Measurements from ENCODE around the gene RET. TPM values are rescaled to one million over a fixed set of nuclear protein-coding genes. Genes with fewer than 3 reads are reported as not detected.

The RET gene
- total and polyA plus RNA-seq, 2 donors from 2014 or later = 1.1 to 3.1 TPM

GRCh38 chr10:43117777-43118583 is 41.1 kb downstream of the RET start:
- H3K9me3 ChIP-seq (ENCODE audit: control insufficient read depth in 2 of 3, insufficient read depth in 1 of 3, low read length in 3 of 3) = no peaks in the 10 kb centered on the region
- no peak for FAIRE-seq
- no peak overlapping the region for H3K4me3 ChIP-seq (ENCODE audit: low read length in 3 of 3)
- no peak overlapping the region for H3K9ac ChIP-seq (ENCODE audit: low read length in 3 of 3)
- H3K27ac ChIP-seq (ENCODE audit: low read depth in 2 of 2, low read length in 2 of 2) = no peak overlapping the region
- intact Hi-C loops (cut with DNase I) = no loop called here
- H3K36me3 ChIP-seq (ENCODE audit: control insufficient read depth in 2 of 3, insufficient read depth in 3 of 3, low read length in 3 of 3) = no peaks in the 10 kb centered on the region
- H3K27me3 ChIP-seq (ENCODE audit: control insufficient read depth, insufficient read depth, low read length) = no peaks in the 10 kb centered on the region
- DNase-seq = no peak
- no peaks in the 10 kb centered on the region for H3K4me1 ChIP-seq (ENCODE audit: control insufficient read depth in 2 of 3, insufficient read depth in 2 of 3, low read depth in 1 of 3, low read length in 3 of 3)
- TF ChIP-seq, protein P1, sequence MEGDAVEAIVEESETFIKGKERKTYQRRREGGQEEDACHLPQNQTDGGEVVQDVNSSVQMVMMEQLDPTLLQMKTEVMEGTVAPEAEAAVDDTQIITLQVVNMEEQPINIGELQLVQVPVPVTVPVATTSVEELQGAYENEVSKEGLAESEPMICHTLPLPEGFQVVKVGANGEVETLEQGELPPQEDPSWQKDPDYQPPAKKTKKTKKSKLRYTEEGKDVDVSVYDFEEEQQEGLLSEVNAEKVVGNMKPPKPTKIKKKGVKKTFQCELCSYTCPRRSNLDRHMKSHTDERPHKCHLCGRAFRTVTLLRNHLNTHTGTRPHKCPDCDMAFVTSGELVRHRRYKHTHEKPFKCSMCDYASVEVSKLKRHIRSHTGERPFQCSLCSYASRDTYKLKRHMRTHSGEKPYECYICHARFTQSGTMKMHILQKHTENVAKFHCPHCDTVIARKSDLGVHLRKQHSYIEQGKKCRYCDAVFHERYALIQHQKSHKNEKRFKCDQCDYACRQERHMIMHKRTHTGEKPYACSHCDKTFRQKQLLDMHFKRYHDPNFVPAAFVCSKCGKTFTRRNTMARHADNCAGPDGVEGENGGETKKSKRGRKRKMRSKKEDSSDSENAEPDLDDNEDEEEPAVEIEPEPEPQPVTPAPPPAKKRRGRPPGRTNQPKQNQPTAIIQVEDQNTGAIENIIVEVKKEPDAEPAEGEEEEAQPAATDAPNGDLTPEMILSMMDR (IDR thresholded peaks at IDR 0.05; ENCODE audit: borderline replicate concordance, extremely low read depth, insufficient read depth) = no peak

DNA sequence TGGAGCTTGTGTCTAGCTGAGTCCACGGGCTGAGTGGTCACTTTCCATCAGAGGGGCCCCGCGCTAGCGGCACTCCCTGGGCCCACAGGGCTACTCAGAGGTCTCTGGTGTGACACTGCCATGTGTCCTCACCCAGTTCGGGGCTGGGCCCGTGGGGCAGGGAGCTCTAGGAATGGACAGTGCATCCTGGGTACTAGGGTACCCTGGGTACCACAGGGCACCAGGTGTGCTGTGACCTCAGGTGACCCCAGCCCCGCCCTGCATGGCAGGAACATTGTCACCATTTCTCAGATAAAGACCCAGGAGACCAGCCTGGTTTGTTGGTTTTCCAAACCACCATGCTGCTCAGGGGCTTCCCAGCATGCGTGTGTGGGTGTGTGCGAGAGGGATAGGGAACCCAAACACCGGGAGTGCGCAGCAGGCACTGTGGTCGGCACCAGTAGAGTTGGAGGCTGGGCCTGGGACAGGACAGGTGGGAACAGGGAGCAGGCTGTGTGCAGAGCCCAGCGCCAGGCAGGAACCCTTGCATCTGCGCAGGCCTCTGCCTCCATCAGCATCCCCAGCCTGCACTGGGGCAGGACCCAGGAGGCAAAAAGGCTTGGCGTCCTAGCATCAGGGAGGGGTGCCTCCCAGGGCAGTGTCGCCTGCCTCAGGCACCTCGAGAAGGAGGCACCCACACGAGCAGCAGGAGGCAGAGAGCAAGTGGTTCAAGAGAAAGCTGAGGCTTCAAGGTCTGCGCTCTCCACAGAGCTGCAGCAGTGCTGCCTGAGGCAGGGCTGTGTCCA is 42.0 kb downstream of the RET start:
- no peak for FAIRE-seq
- TF ChIP-seq, protein P1 (IDR thresholded peaks at IDR 0.05; ENCODE audit: borderline replicate concordance, extremely low read depth, insufficient read depth) = no peak

GRCh38 chr10:43119416-43120115 is 42.7 kb downstream of the RET start:
- TF ChIP-seq, protein P1 (IDR thresholded peaks at IDR 0.05; ENCODE audit: borderline replicate concordance, extremely low read depth, insufficient read depth) = no peak
- H3K27me3 ChIP-seq (ENCODE audit: control insufficient read depth, insufficient read depth, low read length) = no peaks in the 10 kb centered on the region
- no peak overlapping the region for H3K27ac ChIP-seq (ENCODE audit: low read depth in 2 of 2, low read length in 2 of 2)
- H3K9me3 ChIP-seq (ENCODE audit: control insufficient read depth in 2 of 3, insufficient read depth in 1 of 3, low read length in 3 of 3) = no peaks in the 10 kb centered on the region
- no peak overlapping the region for H3K4me3 ChIP-seq (ENCODE audit: low read length in 3 of 3)
- H3K9ac ChIP-seq (ENCODE audit: low read length in 3 of 3) = no peak overlapping the region
- H3K4me1 ChIP-seq (ENCODE audit: control insufficient read depth in 2 of 3, insufficient read depth in 2 of 3, low read depth in 1 of 3, low read length in 3 of 3) = no peaks in the 10 kb centered on the region
- no peaks in the 10 kb centered on the region for H3K36me3 ChIP-seq (ENCODE audit: control insufficient read depth in 2 of 3, insufficient read depth in 3 of 3, low read length in 3 of 3)
- FAIRE-seq (no peak), DNase-seq (peak in 2 of 5 donors; percentile 40 to 73)
- intact Hi-C loops (cut with DNase I) = no loop called here

More for the DNA sequence above, 42.0 kb downstream of the RET start:
- H3K27ac ChIP-seq (ENCODE audit: low read depth in 2 of 2, low read length in 2 of 2) = no peak overlapping the region
- no peaks in the 10 kb centered on the region for H3K36me3 ChIP-seq (ENCODE audit: control insufficient read depth in 2 of 3, insufficient read depth in 3 of 3, low read length in 3 of 3)
- intact Hi-C loops (cut with DNase I) = no loop called here
- peak in 1 of 5 donors; percentile 59 for DNase-seq
- H3K4me1 ChIP-seq (ENCODE audit: control insufficient read depth in 2 of 3, insufficient read depth in 2 of 3, low read depth in 1 of 3, low read length in 3 of 3) = no peaks in the 10 kb centered on the region
- H3K4me3 ChIP-seq (ENCODE audit: low read length in 3 of 3) = no peak overlapping the region
- no peak overlapping the region for H3K9ac ChIP-seq (ENCODE audit: low read length in 3 of 3)
- no peaks in the 10 kb centered on the region for H3K27me3 ChIP-seq (ENCODE audit: control insufficient read depth, insufficient read depth, low read length)
- H3K9me3 ChIP-seq (ENCODE audit: control insufficient read depth in 2 of 3, insufficient read depth in 1 of 3, low read length in 3 of 3) = no peaks in the 10 kb centered on the region
